ENCODE measurements around the gene EN1.

Gene EN1

DNA sequence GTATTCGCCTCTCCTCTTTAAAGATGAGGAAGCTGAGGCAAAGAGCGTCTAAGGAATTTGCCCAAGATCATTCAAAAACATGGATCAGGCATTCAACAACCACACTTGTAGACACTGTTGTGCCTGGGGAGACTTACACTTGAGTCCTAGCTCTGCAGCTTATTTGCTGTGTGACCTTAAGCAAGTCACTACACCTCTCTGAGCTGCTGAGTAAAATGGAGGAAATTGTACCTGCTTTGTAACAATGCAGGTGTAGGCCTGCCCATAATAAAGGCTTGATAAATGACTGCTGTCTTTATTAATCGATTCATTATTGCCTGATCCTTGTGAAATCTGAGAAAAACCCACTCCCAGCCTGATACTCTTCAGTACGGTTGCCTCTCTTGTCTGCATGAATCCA, 30.8 kb downstream of the EN1 start:
- no peak for DNase-seq

GRCh38 chr2:118815731-118816130, 31.7 kb downstream of the EN1 start:
- no peak for DNase-seq

- no peak for DNase-seq
Observed at GRCh38 chr2:118815314-118815713, 32.1 kb downstream of the EN1 start.

- no peak for DNase-seq
Observed at GRCh38 chr2:118814368-118814767, 33.1 kb downstream of the EN1 start.

DNA sequence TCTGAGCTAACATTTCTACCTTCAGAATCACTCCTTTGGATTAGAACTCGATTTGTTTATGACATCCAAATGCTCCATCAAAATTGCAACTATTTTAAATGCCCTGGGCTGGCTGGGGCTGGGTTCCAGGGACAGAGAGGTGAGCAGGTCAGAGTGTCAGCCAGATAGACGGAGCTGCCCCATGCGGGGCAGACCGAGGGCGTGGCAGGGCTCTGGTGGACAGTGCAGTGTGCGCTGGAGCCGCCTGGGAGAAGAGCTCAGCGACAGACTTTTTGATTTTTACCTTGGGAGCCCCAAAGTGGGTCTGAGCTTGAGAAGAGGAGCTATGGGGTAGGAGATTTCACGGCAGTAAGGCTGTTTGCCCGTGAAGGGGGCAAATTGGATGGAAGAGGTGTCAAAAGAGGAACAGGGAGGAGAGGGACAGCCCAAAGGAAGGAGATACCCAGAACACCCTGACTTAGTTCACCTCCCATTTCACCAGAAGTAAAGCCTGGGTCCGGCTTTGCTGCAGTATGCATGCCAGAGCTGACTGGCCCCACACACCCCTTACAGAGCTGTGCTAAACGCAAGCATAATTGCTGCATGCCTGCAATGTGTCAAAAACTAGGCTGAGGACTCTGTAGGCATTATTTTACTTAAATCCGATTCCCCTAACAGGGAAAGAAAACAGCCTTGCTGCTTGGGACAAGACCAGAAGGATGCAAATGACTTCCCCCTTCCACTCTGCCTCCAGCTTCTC, 33.7 kb downstream of the EN1 start:
- no peak for DNase-seq

DNA sequence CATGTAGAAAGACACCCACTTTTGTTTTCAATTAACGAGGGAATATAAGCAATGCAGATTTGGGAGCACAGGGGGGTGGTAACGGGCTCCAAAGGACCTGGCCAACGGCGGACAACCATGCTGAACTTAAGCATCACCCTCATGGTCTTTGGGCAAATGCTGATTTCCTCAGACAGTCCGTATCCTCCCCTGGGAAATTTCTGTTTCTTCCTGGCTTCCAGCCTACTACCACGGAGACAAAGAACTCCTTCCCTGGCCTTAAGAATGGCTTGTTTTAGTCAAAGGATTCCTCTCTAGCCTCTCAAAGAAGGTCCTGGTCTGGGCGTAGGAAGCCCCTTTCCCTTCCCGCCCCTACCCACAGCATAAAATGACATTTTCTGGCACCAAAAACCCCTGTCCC, 34.3 kb downstream of the EN1 start:
- no peak for DNase-seq

- no peak for DNase-seq
Observed at GRCh38 chr2:118812552-118812951, 34.9 kb downstream of the EN1 start.

GRCh38 chr2:118811514-118812115, 35.8 kb downstream of the EN1 start:
- DNase-seq: no peak

DNA sequence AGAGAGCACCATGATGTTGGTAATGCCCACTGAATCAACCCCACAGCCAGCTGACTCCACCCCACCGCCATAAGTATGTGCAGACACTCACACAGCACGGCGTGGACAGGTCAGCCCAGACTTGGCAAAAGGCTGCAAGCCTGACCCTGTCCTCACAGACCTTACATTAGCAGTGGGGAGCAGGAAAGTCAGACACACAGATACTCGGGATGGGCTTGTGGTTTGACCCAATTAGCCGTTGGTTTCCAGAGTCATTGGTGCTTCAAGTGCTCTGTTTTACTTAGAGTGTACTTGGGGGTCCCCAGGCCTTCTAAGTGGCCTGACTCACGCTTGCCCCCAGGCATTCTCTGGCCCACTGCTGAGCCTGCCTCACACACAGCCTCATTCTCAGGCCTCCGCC, 36.7 kb downstream of the EN1 start:
- DNase-seq: no peak

DNA sequence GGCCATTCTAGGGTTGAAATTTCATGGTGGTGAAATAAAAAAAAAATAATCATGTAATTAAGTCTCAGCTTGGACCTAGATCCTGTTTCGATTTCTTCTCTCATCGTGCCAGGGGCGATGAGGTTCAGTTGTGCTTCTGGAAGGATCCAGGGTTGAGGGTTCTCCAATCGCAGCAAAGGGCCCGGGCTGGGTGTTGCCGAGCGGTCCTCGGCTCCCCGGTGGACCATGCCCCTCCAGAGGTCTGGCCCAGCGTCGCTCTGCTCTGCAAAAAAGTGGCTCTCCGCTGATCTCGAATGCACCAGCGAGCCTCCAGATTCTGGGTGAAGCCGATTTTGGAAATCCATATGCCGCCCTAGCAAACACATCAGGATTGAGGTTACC, 39.0 kb downstream of the EN1 start:
- DNase-seq: no peak

DNA sequence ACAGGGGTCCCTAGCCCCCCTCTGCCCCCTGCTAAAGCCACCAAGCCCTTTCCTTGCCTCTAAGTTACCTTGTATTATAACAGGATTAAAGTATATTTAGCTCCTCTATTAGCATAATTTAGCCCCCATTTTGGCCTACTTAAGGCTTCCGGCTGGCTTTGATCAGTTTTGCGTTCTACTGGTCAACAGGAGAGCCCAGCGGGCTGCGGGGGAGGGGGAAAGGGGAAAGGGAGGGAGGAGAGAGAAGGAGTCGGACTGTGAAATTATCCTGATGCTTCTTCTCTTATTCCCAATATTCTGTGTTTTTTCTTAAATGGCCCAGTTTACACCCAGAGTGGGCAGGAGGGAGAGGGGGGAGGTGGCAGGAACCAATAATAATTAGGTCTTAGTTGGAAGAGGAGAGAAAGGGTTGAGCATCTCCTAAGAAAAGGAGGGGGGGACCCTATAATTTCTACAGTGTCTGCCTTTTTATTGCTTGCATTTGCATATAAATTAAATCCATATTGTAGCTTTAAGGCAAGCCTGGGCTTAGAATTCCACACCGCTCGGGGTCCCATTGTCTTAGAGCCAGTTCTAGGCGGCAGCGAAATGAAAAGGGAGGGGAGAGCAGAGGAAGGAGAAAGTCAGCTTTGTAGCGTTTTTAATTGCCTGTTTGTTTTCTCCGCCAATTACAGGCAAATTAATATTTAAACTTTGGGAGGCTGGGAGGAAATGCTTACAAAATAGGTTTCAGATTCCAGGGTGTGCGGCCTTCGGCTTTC, 39.6 kb downstream of the EN1 start:
- DNase-seq: no peak

GRCh38 chr2:118806797-118807667, 40.4 kb downstream of the EN1 start:
- no peak for DNase-seq

DNA sequence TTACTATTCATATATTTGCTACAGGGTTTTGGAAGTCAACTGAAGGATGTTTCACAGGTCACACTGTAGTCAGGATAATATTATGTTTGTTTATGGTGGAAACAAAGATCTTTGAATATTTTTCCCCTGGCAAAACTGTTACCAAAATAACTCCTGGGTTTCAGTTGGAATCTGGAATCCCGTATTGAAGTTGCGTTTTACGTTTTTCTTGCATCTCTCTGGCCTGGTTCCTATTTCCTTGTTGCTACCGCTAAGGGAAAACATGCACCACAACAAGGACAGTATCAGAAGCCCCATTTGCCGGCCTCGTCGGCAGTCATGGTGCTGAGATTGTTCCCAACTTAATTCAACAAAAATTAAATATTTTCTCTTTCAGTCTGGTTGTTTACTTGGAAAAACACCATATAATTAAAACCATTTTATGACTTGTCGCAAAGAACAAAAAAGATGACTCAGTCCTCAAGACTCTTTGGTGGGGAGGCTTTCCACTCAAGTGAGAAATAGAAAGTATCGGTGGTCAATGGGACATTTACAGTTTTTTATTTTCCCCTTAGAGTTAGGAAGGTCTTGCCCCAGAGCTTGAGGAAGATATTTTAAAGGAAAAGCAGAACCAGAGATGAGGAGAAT, 42.3 kb downstream of the EN1 start:
- no peak for DNase-seq

DNA sequence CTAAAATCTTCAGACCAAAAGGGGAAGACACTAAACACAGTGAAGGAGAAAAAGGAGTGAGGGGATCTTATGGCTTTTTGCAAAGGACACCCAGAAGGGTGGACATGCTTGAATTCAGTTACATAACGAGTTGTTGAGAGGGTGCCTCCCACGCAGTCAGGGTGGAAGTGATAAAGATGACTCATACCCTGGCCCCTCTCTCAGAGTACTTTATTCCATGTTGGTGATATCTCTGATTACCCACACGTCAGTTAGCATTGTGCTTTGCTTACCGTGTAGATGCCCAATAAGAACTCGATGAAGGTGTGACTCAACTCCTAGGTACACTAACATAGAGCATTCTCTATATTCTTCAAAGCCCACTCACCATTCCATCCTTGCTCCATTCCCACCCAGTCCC, 44.4 kb downstream of the EN1 start:
- no peak for DNase-seq

- DNase-seq: no peak
Observed at GRCh38 chr2:118801151-118801550, 46.3 kb downstream of the EN1 start.

DNA sequence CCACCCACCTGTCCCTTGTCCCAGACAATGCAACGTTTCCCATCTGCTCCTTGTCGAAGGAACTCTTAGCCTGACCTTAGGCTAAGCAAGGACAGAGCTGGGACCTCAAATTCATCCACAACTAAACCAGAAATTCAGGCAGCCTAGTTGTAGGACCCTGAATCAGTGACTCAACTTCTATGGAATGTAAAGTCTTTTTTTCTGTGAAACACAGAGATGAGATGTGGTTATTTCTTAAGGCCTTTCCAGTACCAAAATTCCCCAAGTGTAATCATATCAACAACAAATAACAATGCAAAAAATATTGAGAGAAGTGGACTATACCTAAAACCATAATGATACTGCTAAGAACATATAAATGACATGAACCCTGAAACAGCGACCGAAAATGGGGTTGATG, 46.7 kb downstream of the EN1 start:
- no peak for DNase-seq

- no peak for DNase-seq
Observed at GRCh38 chr2:118794546-118794945, 52.9 kb downstream of the EN1 start.
